NCI-H82 treated with DMSO at 0.1 percent for 48 hours (cell line): ENCODE measurements around the gene IFNA6.
"Not testable (repeated sequence)": the region's sequence is repeated elsewhere in the genome, so short reads cannot be mapped to it uniquely, and the experiment has no call there.

ENCODE experiments used
- DNase-seq: peaks from one replicate; lab custom pipeline; 2025; ENCODE audit not compliant: unreplicated experiment; lab: John Stamatoyannopoulos, UW

The IFNA6 gene

DNA sequence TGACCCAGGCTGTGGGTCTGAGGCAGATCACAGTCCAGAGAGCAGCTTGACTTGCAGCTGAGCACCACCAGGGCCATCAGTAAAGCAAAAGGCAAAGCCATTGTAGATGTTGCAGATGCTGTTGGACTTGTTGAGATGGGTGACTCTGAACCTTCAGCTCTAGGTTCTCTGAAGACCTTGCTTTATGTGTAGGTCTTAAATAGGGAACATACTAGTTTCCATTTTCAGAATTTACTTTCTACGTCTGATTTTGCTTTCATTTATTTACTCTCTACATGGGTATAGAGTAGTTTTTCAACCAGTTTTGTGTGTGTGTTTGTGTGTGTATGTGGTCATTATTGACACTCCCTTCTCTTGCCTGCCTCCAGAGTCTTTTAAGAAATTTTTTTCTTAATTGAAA lies at the start of gene IFNA6:
TSS of gene IFNA6 (minus strand) at position 101 of the 400 bp plus-strand sequence. CDS start at position 101, 0 bp downstream.
- no peak for DNase-seq

DNA sequence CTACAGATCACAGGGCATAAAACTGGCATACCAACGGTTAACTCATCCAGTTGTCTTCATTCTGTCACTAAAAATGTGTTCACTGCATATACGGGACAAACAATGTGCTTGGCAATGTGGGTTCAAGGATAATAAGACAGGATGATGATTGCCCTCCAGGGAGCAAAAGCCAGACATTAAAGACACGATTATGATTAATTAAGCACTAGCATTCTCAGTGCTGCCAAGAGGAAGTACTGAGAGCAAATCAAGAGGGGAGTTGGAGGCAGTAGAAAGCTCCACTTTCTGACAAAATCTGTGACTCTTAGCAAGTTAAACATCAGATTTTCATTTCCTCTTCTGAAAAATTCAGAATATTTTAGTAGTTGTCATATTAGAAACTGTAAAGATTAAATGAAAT lies 49.3 kb upstream of the IFNA6 start:
- no peak for DNase-seq

- no peak for DNase-seq
Observed at GRCh38 chr9:21398955-21399489, 48.3 kb upstream of the IFNA6 start.

DNA sequence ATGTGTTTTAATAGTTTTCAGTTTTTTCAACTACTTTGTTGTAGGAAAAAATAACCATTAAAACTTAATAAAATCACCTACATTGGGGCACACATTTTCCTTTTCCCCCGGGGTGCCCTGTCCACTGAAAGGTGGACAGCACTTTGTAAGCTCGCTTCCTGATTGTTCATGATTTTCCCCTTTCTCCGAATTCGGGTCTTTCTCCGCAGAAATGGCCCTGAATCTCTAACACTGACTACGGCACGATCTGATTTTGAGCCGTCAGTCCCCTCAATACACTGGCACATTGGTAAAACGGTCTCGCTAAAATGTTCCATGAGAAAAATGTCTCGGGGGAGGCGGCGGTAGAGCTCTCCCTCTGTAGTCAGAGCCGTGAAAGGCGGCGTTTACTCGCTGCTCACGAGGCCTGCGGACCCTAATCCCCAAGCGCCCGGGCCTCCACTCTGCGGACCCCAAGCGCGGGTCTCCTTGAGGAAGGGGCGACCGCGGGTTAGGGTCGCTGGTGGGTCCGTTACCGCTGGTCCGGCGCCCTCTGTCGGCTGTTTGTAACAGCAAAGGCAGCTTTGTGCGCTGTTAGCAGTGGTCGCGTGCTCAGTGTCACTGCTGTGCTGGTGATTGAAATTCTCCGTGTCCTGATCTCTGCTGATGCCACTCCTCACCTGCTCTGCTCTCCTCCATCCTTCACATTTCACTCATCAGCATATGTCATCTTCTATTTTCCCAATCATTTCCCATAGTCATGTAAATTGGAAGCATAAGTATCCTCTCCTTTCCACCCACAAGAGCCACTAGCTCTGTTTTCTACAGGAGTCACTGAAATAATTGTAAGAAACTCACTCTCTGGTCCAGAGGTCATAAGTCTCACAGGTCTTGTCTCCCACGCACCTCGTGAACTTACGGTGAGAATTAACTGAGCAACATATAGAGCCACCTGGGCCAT lies 45.4 kb upstream of the IFNA6 start:
- DNase-seq: peak; percentile 6

DNA sequence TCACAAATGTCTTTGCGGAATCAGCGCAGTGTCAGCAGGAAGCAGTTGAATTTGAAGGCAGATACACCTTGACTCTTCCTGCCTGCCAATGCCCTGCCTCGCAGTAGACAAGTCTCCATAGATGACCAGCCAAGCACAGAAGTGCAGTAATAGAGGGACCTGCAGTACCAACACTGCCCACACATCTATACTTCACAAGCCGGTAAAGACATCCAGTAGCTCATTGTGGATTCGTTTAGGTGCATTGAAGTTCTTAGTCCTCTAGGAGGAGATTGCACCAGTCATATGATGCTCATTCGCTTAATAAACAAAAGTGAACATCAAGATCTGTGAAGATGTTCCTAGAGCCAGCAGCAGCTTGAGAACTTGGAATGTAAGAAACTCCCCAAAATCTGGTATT lies 41.6 kb upstream of the IFNA6 start:
- no peak for DNase-seq

GRCh38 chr9:21385131-21385670 lies 34.5 kb upstream of the IFNA6 start, which contains the start of gene IFNA2:
Gene IFNA2 (minus strand): TSS chr9:21385398. CDS start chr9:21385329, 69 bp downstream.
- no peak for DNase-seq

DNA sequence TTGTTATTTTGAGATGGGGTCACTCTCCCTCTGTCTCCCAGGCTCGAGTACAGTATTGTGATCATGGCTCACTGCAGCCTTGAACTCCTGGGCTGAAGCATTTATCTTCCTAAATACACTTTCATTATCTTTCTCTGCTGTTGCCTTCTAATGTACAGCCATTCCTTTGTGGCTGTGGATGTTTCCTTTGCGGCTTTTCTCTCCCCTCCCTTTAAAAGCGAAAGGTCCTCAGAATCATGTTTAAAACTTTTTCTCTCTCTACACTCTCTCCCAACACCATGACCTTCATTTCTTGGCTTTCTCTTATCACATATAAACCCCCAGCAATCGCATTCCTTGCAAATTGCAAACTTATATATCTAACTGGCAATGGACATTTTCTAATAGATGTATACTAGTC lies 32.9 kb upstream of the IFNA6 start:
- DNase-seq: no peak

- DNase-seq: no peak
Observed at GRCh38 chr9:21381448-21382339, 31.0 kb upstream of the IFNA6 start.

GRCh38 chr9:21371467-21371866 lies 20.8 kb upstream of the IFNA6 start:
- not testable (repeated sequence) for DNase-seq

DNA sequence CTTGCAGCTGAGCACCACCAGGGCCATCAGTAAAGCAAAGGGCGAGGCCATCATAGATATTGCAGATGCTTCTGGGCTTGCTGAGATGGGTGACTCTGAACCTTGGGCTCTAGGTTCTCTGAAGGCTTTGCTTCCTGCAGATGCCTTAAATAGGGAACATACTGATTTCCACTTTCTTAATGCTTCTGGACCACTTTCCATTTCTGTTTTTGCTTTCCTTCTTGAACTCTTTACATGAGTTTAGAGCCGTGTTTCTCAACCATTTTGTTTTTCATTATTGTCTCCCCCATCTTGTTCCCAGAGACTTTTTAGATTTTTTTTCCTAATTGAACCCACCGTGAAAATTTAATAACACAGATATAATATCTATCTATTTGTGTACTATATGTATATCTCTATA lies 17.3 kb upstream of the IFNA6 start, which contains the start of gene IFNA13:
TSS of gene IFNA13 (minus strand) at position 101 of the 400 bp plus-strand sequence. CDS start at position 54, 47 bp downstream.
- no peak for DNase-seq

- not testable (repeated sequence) for DNase-seq
Observed at GRCh38 chr9:21367169-21367568, 16.5 kb upstream of the IFNA6 start.

DNA sequence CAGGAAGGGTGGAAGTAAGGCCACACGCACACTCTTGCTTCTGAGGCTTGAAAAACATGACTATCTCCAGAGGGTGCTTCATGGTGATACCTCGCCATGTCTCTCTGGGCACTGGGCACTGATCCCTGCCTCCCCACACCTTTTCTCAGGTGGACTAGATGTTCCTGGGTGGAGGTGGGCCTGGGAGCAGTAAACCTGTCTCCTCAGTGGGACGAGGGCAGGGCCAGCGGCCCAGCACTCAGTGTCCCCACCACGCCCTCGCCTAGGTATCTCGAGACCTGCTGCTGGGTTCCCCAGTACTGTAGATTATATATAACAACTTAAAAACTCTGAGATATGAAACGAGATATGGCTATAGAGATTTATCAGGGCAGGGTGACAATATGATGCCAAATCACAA lies 11.6 kb upstream of the IFNA6 start:
- DNase-seq: no peak

DNA sequence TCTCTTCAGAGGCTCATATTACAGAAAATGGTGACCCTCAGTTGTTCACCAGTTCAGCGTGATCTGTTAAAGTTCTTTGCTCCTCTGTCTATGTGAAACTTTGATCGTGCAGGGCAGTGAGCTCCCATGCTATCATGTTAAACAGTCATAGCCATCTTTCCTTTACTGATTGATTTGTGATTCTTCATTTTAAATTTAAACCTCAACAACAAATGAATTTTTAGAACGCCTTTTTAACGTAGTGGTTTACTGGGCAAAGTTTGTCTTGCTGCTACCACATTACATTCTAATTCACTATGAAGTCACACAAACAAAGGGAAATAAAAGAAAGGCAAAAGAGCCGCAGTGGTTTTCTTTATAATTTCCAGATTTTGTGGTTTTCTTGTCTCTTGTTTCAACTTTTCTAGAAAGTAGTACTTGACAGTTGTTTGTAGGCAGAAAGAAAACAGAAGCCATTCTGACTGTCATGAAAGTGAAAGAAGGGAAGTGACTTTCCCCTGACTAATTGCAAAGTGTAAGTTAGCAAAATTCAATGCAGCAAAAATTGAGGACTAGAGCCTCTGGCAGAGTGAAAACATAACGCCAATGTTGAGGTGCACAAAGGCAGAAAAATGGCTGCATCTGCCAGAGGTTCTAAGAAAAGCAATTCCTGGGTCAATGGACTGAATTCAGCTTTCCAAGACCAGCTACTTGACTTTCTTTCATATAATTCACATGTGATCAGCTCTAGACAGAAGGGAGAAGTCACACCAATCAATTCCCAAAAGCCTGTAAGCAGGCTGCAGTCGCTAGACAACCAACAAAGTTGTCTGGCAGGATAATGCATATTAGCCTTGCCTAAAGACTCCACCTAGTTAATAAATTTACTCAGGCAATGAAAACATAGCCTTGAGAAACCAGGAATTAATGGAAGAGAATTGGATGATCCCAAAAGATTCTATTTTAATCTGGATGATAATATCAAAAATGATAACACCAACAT lies 7.1 kb upstream of the IFNA6 start:
- DNase-seq: no peak

GRCh38 chr9:21348430-21348970 lies 2.2 kb downstream of the IFNA6 start:
- no peak for DNase-seq

- no peak for DNase-seq
Observed at GRCh38 chr9:21340735-21341134, 10.0 kb downstream of the IFNA6 start.

GRCh38 chr9:21336457-21336856 lies 14.2 kb downstream of the IFNA6 start:
- DNase-seq: no peak

DNA sequence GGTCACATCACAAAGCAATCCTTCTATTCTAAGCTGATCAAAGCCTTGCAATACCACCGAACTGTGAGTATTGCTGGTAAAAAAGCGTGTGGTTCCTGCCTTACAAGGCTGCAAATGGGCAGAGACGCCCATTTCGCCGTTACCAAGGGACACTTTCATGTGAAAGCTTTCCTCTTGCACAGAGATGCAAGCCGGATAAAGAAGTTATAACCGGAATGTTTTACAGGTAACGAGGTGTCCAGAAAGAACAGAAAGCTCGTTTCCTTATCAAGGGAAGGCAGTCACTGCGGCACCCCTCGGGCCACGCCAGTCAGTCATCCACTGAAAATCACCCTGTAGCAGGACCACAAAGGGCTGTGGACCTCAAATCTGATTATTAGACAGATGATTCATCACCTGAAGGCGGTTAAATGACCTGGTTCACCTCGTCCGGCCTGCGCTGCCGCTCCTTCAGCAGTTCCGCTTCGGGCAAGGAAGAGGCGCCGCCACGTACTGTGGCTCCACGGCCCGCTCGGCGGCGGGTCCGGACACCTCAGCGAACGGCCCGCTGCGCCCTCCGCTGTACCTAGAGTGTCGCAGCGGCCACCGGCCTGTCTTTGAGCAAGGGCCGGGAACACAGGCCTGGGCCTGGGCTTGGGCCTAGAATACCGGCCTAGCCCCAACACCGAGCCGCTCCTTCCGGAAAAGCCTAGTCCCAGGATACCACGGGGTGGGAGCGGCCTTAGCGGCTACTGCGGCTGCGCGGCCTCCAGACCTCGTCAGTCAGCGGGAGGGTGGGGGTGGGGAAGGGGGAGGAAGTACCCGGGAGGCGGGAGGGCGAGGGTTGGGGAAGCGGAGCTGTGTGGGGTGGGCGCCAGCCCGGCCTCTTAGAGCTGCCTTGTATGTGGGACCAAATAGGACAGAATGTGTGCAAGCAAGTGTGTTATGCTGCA lies 15.7 kb downstream of the IFNA6 start, which contains the start of gene KLHL9:
TSS of gene KLHL9 (minus strand) at position 704 of the 932 bp plus-strand sequence. CDS start at position 159, 545 bp downstream.
- DNase-seq: peak; percentile 61

DNA sequence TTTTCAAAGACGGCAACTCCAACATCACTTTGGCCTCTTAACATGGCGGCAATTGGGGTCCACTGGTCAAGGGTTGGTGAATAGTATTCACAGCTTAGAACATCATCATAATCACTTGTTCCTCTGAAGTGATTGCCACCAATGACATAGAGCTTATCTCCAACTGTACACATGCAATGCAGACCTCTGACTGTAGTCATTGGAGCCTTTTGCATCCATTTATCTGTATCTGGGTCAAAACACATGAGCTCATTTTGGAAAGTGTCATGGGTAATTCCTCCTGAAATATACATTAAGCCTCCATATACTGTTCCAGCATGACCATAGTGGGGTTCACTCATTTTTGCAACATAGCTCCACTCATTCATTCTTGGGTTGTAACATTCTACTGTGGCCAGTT lies 17.5 kb downstream of the IFNA6 start:
- no peak for DNase-seq
